Neural cell (in vitro differentiated cells): ENCODE results near the gene LYPD1. TPM values are rescaled to one million over a fixed set of nuclear protein-coding genes. Genes with fewer than 3 reads are reported as not detected.

Source experiments
- H2AFZ ChIP-seq: fragments of 200-600, 300-800 bp; sonication (generic), shearing (Covaris generic); 2 replicates; pipeline ENCODE4 v1.6.0; 2014; ENCODE audit warnings: low read depth, mild to moderate bottlenecking, antibody characterized with exemption, low read length, moderate library complexity
- H3F3A ChIP-seq: fragments of 200-600 bp; shearing (Covaris generic); 2 replicates; pipeline ENCODE4 v1.6.1; 2016; ENCODE audit warnings: mild to moderate bottlenecking, moderate library complexity, mixed read lengths, antibody characterized with exemption, low read length; ENCODE audit not compliant: insufficient read depth, poor library complexity, severe bottlenecking
- H3K27ac ChIP-seq: fragments of 200-600, 300-800 bp; sonication (generic), shearing (Covaris generic); 2 replicates; pipeline ENCODE4 v1.5.1; 2014; ENCODE audit warnings: mild to moderate bottlenecking, low read length, moderate library complexity
- H3K27me3 ChIP-seq: fragments of 300-800, 200-600 bp; sonication (generic), shearing (Covaris generic); 2 replicates; pipeline ENCODE4 v1.6.0; 2014; ENCODE audit warnings: mild to moderate bottlenecking, low read depth, low read length, moderate library complexity; ENCODE audit not compliant: insufficient read depth
- H3K36me3 ChIP-seq: fragments of 300-800, 200-600 bp; sonication (generic), shearing (Covaris generic); 2 replicates; pipeline ENCODE4 v1.5.1; 2014; ENCODE audit warnings: mild to moderate bottlenecking, antibody characterized with exemption, low read length, moderate library complexity; ENCODE audit not compliant: insufficient read depth
- H3K4me2 ChIP-seq: fragments of 300-800, 200-600 bp; sonication (generic), shearing (Covaris generic); 2 replicates; pipeline ENCODE4 v1.6.0; 2014; ENCODE audit warnings: mild to moderate bottlenecking, low read length
- H3K4me3 ChIP-seq: fragments of 300-800, 200-600 bp; sonication (generic), shearing (Covaris generic); 2 replicates; pipeline ENCODE4 v1.5.1; 2014; ENCODE audit warnings: mild to moderate bottlenecking, low read length, moderate library complexity
- H3K79me2 ChIP-seq: fragments of 200-600 bp; shearing (Covaris generic); replicated peaks from 2 replicates; pipeline ENCODE4 v1.6.0; 2014; ENCODE audit warnings: mild to moderate bottlenecking, low read length, moderate library complexity; ENCODE audit not compliant: insufficient read depth
- H3K9ac ChIP-seq: fragments of 300-800, 200-600 bp; sonication (generic), shearing (Covaris generic); 2 replicates; pipeline ENCODE4 v1.6.1; 2016; ENCODE audit warnings: mild to moderate bottlenecking, low read length, mixed read lengths
- H3K9me2 ChIP-seq: fragments of 200-600 bp; shearing (Covaris generic); 2 replicates; pipeline ENCODE4 v1.6.1; 2016; ENCODE audit warnings: mild to moderate bottlenecking, low read length, mixed read lengths; ENCODE audit not compliant: insufficient read depth
- H3K9me3 ChIP-seq: fragments of 200-600, 300-800 bp; sonication (generic), shearing (Covaris generic); 2 replicates; pipeline ENCODE4 v1.6.1; 2016; ENCODE audit warnings: mild to moderate bottlenecking, mixed run types, low read length, moderate library complexity, mixed read lengths
- H4K20me1 ChIP-seq: fragments of 200-600 bp; shearing (Covaris generic); 2 replicates; pipeline ENCODE4 v1.6.1; 2016; ENCODE audit warnings: mild to moderate bottlenecking, mixed run types; ENCODE audit not compliant: insufficient read depth
- CTCF ChIP-seq: fragments of 450-650 bp; IDR thresholded peaks from 2 replicates; pipeline ENCODE4 v1.5.1; 2014; ENCODE audit warnings: antibody characterized with exemption, mild to moderate bottlenecking, moderate library complexity; ENCODE audit not compliant: poor library complexity, severe bottlenecking
- EP300 ChIP-seq: fragments of 450-650 bp; conservative IDR thresholded peaks from 2 replicates; pipeline ENCODE4 v1.6.1; 2014; ENCODE audit warnings: antibody characterized with exemption, mild to moderate bottlenecking, moderate library complexity; ENCODE audit not compliant: poor library complexity, severe bottlenecking
- EZH2 ChIP-seq: fragments of 200-600, 300-800 bp; shearing (Covaris generic), sonication (generic); IDR thresholded peaks from 2 replicates; pipeline ENCODE4 v1.6.1; 2014; ENCODE audit warnings: antibody characterized with exemption, low read length, borderline replicate concordance, mild to moderate bottlenecking; ENCODE audit not compliant: insufficient read depth, poor library complexity, severe bottlenecking
- MXI1 ChIP-seq: fragments of 450-650 bp; conservative IDR thresholded peaks from 2 replicates; pipeline ENCODE4 v1.6.1; 2014; ENCODE audit warnings: antibody characterized with exemption, mild to moderate bottlenecking; ENCODE audit not compliant: poor library complexity, severe bottlenecking
- POLR2AphosphoS5 ChIP-seq: IDR thresholded peaks from 2 replicates; pipeline ENCODE4 v1.6.1; 2012
- RAD21 ChIP-seq: fragments of 450-650 bp; conservative IDR thresholded peaks from 2 replicates; pipeline ENCODE4 v1.6.1; 2014; ENCODE audit warnings: antibody characterized with exemption, mild to moderate bottlenecking, moderate library complexity
- REST ChIP-seq: IDR thresholded peaks from 2 replicates; pipeline ENCODE4 v1.6.1; 2012; ENCODE audit warnings: borderline replicate concordance
- SMC3 ChIP-seq: fragments of 450-650 bp; conservative IDR thresholded peaks from 2 replicates; pipeline ENCODE4 v1.6.1; 2014; ENCODE audit warnings: antibody characterized with exemption, mild to moderate bottlenecking, moderate library complexity; ENCODE audit not compliant: poor library complexity
- TAF1 ChIP-seq: IDR thresholded peaks from 2 replicates; pipeline ENCODE4 v1.6.1; 2012; ENCODE audit warnings: low read depth
- polyA plus RNA-seq: library from polyadenylated mRNA; depleted of rRNA; stranded (reverse); fragments of >200 nt; gene quantifications from 2 replicates; pipeline ENCODE4 v1.2.3, GENCODE V29; 2014

The LYPD1 gene
- polyA plus RNA-seq, 1 donor from 2014 or later: 78.2 TPM

GRCh38 chr2:132656266-132656975, 13.6 kb downstream of the LYPD1 start:
- no peak overlapping the region for H2AFZ ChIP-seq
- H3K9ac ChIP-seq: no peak overlapping the region
- H3K36me3 ChIP-seq: peaks cover 10% of the 10 kb centered on the region
- no peaks in the 10 kb centered on the region for H3K9me3 ChIP-seq
- H3K9me2 ChIP-seq: no peaks in the 10 kb centered on the region
- H3K4me3 ChIP-seq: no peak overlapping the region
- TF ChIP-seq REST (no peak), MXI1 (no peak), TAF1 (no peak), EZH2 (no peak), RAD21 (no peak), CTCF (no peak), EP300 (no peak), SMC3 (no peak), POLR2AphosphoS5 (no peak)
- peaks cover 3% of the 10 kb centered on the region for H3F3A ChIP-seq
- no peak overlapping the region for H3K4me2 ChIP-seq
- no peak overlapping the region for H3K27ac ChIP-seq
- H3K79me2 ChIP-seq: no peaks in the 10 kb centered on the region
- no peaks in the 10 kb centered on the region for H3K27me3 ChIP-seq
- H4K20me1 ChIP-seq: no peaks in the 10 kb centered on the region

GRCh38 chr2:132654968-132655367, 15.0 kb downstream of the LYPD1 start:
- Histone ChIP-seq H2AFZ (no peak overlapping the region), H3K9ac (no peak overlapping the region), H4K20me1 (no peaks in the 10 kb centered on the region), H3K9me2 (no peaks in the 10 kb centered on the region), H3K9me3 (no peaks in the 10 kb centered on the region), H3K79me2 (no peaks in the 10 kb centered on the region), H3K27ac (no peak overlapping the region), H3K4me2 (no peak overlapping the region), H3F3A (peaks cover 3% of the 10 kb centered on the region), H3K27me3 (no peaks in the 10 kb centered on the region), H3K4me3 (no peak overlapping the region), H3K36me3 (peaks cover 10% of the 10 kb centered on the region)
- TF ChIP-seq RAD21 (no peak), SMC3 (no peak)
